Sigmoid colon (tissue), 4 donors: ENCODE results near the gene CPN1.

ENCODE experiments used
- EP300 ChIP-seq, 4 donors: sonication (generic); formaldehyde crosslinking; IDR thresholded peaks; one replicate each; pipeline ENCODE4 v1.6.1; 2017; ENCODE audit warnings: antibody characterized with exemption in 4 of 4
- POLR2A ChIP-seq, 2 donors: fragments of 450-650 bp; IDR thresholded peaks; one replicate each; pipeline ENCODE4 v1.6.1; 2016; ENCODE audit warnings: antibody characterized with exemption in 2 of 2, mild to moderate bottlenecking in 2 of 2, moderate library complexity in 2 of 2
- TF ChIP-seq, protein P1 (sequence below), 4 experiments: fragments of 450-650 bp in 3 of 4; fragments of 200-600 bp in 1 of 4; IDR thresholded peaks; one replicate each; pipeline ENCODE4 v1.5.1; 2016 to 2019; ENCODE audit warnings: antibody characterized with exemption in 4 of 4, mild to moderate bottlenecking in 3 of 4, moderate library complexity in 2 of 4

DNA sequence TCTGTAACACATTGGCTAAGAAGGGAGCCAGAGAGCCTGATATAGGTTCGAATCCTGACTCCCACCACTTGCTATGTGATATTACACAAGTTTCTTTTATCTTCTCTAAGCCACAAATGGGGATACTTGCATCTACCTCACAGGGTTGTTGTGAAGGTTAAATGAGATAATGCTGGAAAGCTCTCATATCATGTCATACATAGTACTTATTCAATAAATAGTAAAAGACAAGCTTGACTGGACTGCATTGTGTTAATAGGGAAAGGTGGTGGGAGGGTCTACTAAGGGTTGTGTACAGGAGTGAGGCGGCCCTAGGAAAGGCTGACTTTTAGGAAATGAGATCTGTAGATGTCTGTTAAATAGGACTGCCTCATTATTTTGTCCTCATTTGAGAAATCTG, 36.1 kb downstream of the CPN1 start:
- TF ChIP-seq, protein P1, sequence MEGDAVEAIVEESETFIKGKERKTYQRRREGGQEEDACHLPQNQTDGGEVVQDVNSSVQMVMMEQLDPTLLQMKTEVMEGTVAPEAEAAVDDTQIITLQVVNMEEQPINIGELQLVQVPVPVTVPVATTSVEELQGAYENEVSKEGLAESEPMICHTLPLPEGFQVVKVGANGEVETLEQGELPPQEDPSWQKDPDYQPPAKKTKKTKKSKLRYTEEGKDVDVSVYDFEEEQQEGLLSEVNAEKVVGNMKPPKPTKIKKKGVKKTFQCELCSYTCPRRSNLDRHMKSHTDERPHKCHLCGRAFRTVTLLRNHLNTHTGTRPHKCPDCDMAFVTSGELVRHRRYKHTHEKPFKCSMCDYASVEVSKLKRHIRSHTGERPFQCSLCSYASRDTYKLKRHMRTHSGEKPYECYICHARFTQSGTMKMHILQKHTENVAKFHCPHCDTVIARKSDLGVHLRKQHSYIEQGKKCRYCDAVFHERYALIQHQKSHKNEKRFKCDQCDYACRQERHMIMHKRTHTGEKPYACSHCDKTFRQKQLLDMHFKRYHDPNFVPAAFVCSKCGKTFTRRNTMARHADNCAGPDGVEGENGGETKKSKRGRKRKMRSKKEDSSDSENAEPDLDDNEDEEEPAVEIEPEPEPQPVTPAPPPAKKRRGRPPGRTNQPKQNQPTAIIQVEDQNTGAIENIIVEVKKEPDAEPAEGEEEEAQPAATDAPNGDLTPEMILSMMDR (IDR thresholded peaks at IDR 0.05) = no peak
- TF ChIP-seq POLR2A (IDR thresholded peaks at IDR 0.05) (no peak), EP300 (IDR thresholded peaks at IDR 0.05) (no peak)
